Vagina (tissue), 2 donors: ENCODE data around the gene LCP1.

Source experiments
- CTCF ChIP-seq, 3 experiments: fragments of 450-650 bp in 2 of 3; fragments of 200-600 bp in 1 of 3; sonication (generic) in 1 of 3; IDR thresholded peaks; one replicate each; pipeline ENCODE4 v1.5.1; 2017 to 2019; ENCODE audit warnings: antibody characterized with exemption in 3 of 3, mild to moderate bottlenecking in 2 of 3, moderate library complexity in 2 of 3
- POLR2A ChIP-seq, 2 donors: fragments of 450-650 bp; IDR thresholded peaks; one replicate each; pipeline ENCODE4 v1.6.1; 2017; ENCODE audit warnings: antibody characterized with exemption in 2 of 2, mild to moderate bottlenecking in 2 of 2, moderate library complexity in 2 of 2
- POLR2AphosphoS5 ChIP-seq, 2 donors: sonication (generic); formaldehyde crosslinking; IDR thresholded peaks; one replicate each; pipeline ENCODE4 v1.9.0; 2017; ENCODE audit warnings: antibody characterized with exemption in 2 of 2, mild to moderate bottlenecking in 2 of 2, low read depth in 1 of 2; ENCODE audit not compliant: insufficient read depth in 1 of 2

DNA sequence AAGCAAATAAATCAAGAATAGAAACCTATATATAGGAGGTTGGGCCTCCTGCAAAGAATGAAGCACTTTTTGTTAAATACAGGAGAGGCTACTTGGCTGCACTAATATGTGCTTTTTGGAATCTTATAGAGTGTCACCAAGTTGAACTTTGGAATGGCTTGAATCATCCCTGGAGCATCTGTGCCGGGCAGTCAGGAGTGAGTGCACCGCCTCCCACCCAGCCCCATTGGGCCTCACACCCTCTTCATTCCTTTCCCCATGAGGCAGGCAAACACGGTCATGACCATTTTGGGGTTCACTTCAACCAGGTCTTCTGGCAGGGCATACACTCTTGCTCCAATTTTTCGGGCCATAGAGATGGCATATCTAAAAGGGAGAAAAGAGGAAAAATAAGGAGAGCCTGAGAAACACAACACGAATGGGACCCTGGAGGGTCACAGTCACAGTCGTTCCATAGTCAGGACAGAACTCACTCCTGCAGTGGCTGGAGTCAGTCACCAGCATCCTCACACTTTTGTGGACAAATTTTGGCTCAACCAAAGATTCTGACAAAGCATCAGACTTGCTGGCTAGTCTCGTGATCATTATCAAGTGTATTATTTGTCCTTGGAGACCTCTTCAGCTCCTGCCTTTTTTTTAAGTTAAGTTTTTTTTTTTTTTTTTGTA, 54.5 kb downstream of the LCP1 start:
- TF ChIP-seq CTCF (IDR thresholded peaks at IDR 0.05) = no peak
- no peak for TF ChIP-seq POLR2A (IDR thresholded peaks at IDR 0.05)
- TF ChIP-seq POLR2AphosphoS5 (IDR thresholded peaks at IDR 0.05; ENCODE audit: insufficient read depth in 1 of 2, low read depth in 1 of 2) = no peak
